K562 (cell line): ENCODE measurements around the gene TNFAIP3. TPM values are rescaled to one million over a fixed set of nuclear protein-coding genes. Genes with fewer than 3 reads are reported as not detected.

Experiments used
- BACH1 ChIP-seq: fragments of 200-800 bp; sonication (Bioruptor generic); IDR thresholded peaks from 2 replicates; pipeline ENCODE4 v1.6.1; 2016; ENCODE audit warnings: missing genetic modification characterization, missing compliant biosample characterization
- CBFA2T3 ChIP-seq: fragments of 450-650 bp; IDR thresholded peaks from 2 replicates; pipeline ENCODE4 v1.6.1; 2017
- CHD1 ChIP-seq: fragments of 200-600 bp; sonication (generic); IDR thresholded peaks from one replicate; pipeline ENCODE4 v1.6.1; 2012; ENCODE audit warnings: mild to moderate bottlenecking, moderate library complexity, low read length, inconsistent platforms
- CHD4 ChIP-seq: fragments of 200-600 bp; sonication (generic); IDR thresholded peaks from 3 replicates; pipeline ENCODE4 v1.6.1; 2012; ENCODE audit warnings: low read depth, mild to moderate bottlenecking, mixed read lengths, low read length, inconsistent platforms; ENCODE audit not compliant: insufficient read depth, insufficient replicate concordance, poor library complexity, severe bottlenecking
- CREM ChIP-seq: IDR thresholded peaks from 2 replicates; pipeline ENCODE4 v1.6.1; 2014; ENCODE audit warnings: antibody characterized with exemption, low read depth
- E2F4 ChIP-seq: sonication (generic); formaldehyde crosslinking; IDR thresholded peaks from 2 replicates; pipeline ENCODE4 v1.8.0; 2022; ENCODE audit warnings: mild to moderate bottlenecking, low read depth, missing genetic modification reagents
- ELF2 ChIP-seq: fragments of 250-450 bp; sonication (Bioruptor Pico); IDR thresholded peaks from 2 replicates; pipeline ENCODE4 v1.5.0; 2021; ENCODE audit warnings: mild to moderate bottlenecking
- EP400 ChIP-seq: fragments of 450-650 bp; IDR thresholded peaks from 2 replicates; pipeline ENCODE4 v1.6.1; 2017; ENCODE audit warnings: antibody characterized with exemption, mild to moderate bottlenecking, moderate library complexity
- GATAD2B ChIP-seq: fragments of 450-650 bp; IDR thresholded peaks from 2 replicates; pipeline ENCODE4 v1.6.1; 2017; ENCODE audit warnings: mild to moderate bottlenecking, borderline replicate concordance
- HDAC2 ChIP-seq: fragments of 450-650 bp; IDR thresholded peaks from 2 replicates; pipeline ENCODE4 v1.6.1; 2016; ENCODE audit warnings: mild to moderate bottlenecking
- JUND ChIP-seq, 2 experiments: IDR thresholded peaks; 2 replicates in 1 of 2; 3 replicates in 1 of 2; pipeline ENCODE4 v1.6.1; 2011; ENCODE audit warnings: borderline replicate concordance in 2 of 2, low read depth in 2 of 2, low read length in 2 of 2, improper control_type of control experiment in 1 of 2, missing biosample characterization in 1 of 2, missing genetic modification characterization in 1 of 2, missing genetic modification reagents in 1 of 2
- MEIS2 ChIP-seq: fragments of 450-650 bp; IDR thresholded peaks from 2 replicates; pipeline ENCODE4 v1.6.1; 2014; ENCODE audit warnings: mild to moderate bottlenecking; ENCODE audit not compliant: partially characterized antibody
- SMARCE1 ChIP-seq: fragments of 450-650 bp; IDR thresholded peaks from 2 replicates; pipeline ENCODE4 v1.7.1; 2016; ENCODE audit warnings: mild to moderate bottlenecking
- SRSF1 ChIP-seq: fragments of 200-400 bp; formaldehyde crosslinking; IDR thresholded peaks from 2 replicates; pipeline ENCODE4 v1.6.1; 2017; ENCODE audit warnings: mild to moderate bottlenecking, low read depth, low read length, moderate library complexity
- XRCC4 ChIP-seq: IDR thresholded peaks from one replicate; pipeline ENCODE4 v1.6.1; 2011; ENCODE audit not compliant: insufficient read depth, insufficient read length; ENCODE audit errors: extremely low read depth
- ZNF592 ChIP-seq: fragments of 450-650 bp; IDR thresholded peaks from 2 replicates; pipeline ENCODE4 v1.6.1; 2017; ENCODE audit warnings: antibody characterized with exemption, mild to moderate bottlenecking
- polyA plus RNA-seq, 8 experiments: library from polyadenylated mRNA; depleted of rRNA in 4 of 8; stranded (reverse) in 5 of 8; unstranded in 3 of 8; fragments of >200 nt; fragmentation: Nextera tagmentation in 2 of 8; fragmentation: Illumina TruSeq in 1 of 8; extraction: Ambion mirVana in 2 of 8; extraction: Trizol in 1 of 8; gene quantifications; 2 replicates each; pipeline versions ENCODE4 v1.2.1 to v1.2.3, GENCODE V29; 2011 to 2014; ENCODE audit warnings: inconsistent platforms in 1 of 8, missing spikeins in 1 of 8
- total RNA-seq, 7 experiments: library from RNA; depleted of rRNA in 6 of 7; stranded (reverse); fragments of >200 nt in 6 of 7; fragmentation: Illumina TruSeq in 2 of 7; extraction: Trizol in 2 of 7; gene quantifications; 2 replicates each; pipeline versions ENCODE4 v1.2.1 to v1.2.3, GENCODE V29; 2011 to 2021; ENCODE audit warnings: low replicate concordance in 1 of 7
- TF ChIP-seq, protein P1 (sequence below), 2 experiments: fragments of 450-650 bp in 1 of 2; sonication (generic) in 1 of 2; formaldehyde crosslinking in 1 of 2; IDR thresholded peaks in 1 of 2; conservative IDR thresholded peaks in 1 of 2; 2 replicates each; pipeline versions ENCODE4 v1.6.1 to v1.8.1; 2016 to 2023; ENCODE audit warnings: mild to moderate bottlenecking in 2 of 2, moderate library complexity in 2 of 2, inconsistent platforms in 1 of 2, missing genetic modification reagents in 1 of 2
- TF ChIP-seq, protein P2 (sequence below): fragments of 450-650 bp; formaldehyde crosslinking; IDR thresholded peaks from 2 replicates; pipeline ENCODE4 v1.4.0; 2020; ENCODE audit warnings: mild to moderate bottlenecking

TNFAIP3 gene
- total and polyA plus RNA-seq, 9 of the 15 experiments (the other 6 are each of a cell fraction or from before 2014, with no cell fraction given), result 0.79 to 17.0 (median 6.4) TPM

DNA sequence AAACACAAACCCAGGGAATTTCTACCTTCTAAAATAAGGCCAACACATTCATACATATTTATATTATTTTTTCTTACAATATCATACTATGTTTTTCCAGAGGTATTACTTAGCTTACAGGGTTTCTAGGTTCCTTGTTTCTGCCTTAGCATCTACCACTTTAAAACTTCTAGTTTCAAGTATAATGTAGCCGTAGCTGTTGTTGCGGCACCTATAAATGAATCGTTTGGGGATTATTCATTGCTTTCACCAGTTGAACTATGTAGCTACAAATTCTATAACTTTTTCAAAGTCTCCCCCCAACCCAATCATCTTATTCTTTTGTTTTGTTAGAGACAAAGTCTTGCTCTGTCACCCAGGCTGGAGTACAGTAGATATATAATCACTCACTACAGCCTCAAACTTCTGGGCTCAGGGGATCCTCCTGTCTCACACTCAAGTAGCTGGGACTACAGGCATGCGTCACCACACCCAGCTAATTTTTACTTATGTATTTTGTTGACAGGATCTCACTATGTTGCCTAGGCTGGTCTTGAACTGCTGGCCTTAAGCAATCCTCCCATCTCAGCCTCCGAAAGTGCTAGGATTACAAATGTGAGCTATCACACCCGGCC, 43.9 kb downstream of the TNFAIP3 start (continued):
- peak; percentile 30 for TF ChIP-seq MEIS2
- peak; percentile 55; the same call in 1 of the 2 replicates for TF ChIP-seq GATAD2B
- TF ChIP-seq BACH1 (tag), result peak; percentile 62
- peak; percentile 33; the same call in 1 of the 2 replicates for TF ChIP-seq SMARCE1
- 0 out of 2 replicates have a peak, but pooled peaks have one; percentile 12 for TF ChIP-seq ELF2 (CRISPR knock-in tag)
- TF ChIP-seq E2F4 (CRISPR knock-in tag), result no peak
- peak; percentile 12 for TF ChIP-seq EP400
- peak; percentile 38; the same call in 1 of the 2 replicates for TF ChIP-seq JUND (IDR thresholded peaks at IDR 0.05; ENCODE audit: borderline replicate concordance, low read depth, low read length)
- peak; percentile 30; the same call in 1 of the 3 replicates for TF ChIP-seq JUND (tag; IDR thresholded peaks at IDR 0.05; ENCODE audit: borderline replicate concordance, low read depth, low read length)
- no peak for TF ChIP-seq CHD1
- TF ChIP-seq HDAC2, result 0 out of 2 replicates have a peak, but pooled peaks have one; percentile 7
- TF ChIP-seq ZNF592, result peak; percentile 5; the same call in 1 of the 2 replicates
- peak; percentile 13; the same call in 1 of the 2 replicates for TF ChIP-seq CREM
- TF ChIP-seq XRCC4, result no peak
- TF ChIP-seq, protein P1, sequence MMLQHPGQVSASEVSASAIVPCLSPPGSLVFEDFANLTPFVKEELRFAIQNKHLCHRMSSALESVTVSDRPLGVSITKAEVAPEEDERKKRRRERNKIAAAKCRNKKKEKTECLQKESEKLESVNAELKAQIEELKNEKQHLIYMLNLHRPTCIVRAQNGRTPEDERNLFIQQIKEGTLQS (IDR thresholded peaks at IDR 0.05), result peak; percentile 67
- TF ChIP-seq, protein P1 (CRISPR knock-in tag; conservative IDR thresholded peaks at IDR 0.05), result no peak
- TF ChIP-seq SRSF1, result no peak
- TF ChIP-seq, protein P2, sequence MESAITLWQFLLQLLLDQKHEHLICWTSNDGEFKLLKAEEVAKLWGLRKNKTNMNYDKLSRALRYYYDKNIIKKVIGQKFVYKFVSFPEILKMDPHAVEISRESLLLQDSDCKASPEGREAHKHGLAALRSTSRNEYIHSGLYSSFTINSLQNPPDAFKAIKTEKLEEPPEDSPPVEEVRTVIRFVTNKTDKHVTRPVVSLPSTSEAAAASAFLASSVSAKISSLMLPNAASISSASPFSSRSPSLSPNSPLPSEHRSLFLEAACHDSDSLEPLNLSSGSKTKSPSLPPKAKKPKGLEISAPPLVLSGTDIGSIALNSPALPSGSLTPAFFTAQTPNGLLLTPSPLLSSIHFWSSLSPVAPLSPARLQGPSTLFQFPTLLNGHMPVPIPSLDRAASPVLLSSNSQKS, result no peak
- TF ChIP-seq CBFA2T3, result peak; percentile 65
- TF ChIP-seq CHD4, result peak; percentile 7
